Activated T-cell treated with anti-CD3 and anti-CD28 coated beads, Interleukin-2, amount 50 U/mL, for 48 hours (primary cell): ENCODE measurements around the gene ADGRD2.

Experiments
- DNase-seq, 2 experiments: peaks; one replicate each; pipeline ENCODE4 v3.0.0-alpha.2; 2020

The ADGRD2 gene

DNA sequence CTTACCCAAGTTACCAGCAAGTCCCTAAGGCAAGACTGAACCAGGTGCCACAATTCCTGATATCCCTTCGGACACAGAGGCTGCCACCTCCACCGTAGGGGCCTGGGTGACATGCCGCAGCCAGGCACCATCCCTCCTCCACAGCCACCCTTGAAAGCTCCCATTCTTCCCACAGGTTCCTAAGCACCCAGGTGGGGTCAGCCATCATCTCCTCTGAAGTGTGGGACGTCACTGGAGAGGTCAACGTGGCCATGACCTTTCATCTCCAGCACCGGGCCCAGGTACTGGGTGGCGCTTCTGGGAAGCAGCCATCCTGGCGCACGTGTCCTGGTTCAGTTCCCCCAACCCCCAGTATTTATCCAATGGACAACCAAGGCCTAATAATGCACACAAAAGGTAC lies 8.2 kb downstream of the ADGRD2 start:
- DNase-seq: no peak

DNA sequence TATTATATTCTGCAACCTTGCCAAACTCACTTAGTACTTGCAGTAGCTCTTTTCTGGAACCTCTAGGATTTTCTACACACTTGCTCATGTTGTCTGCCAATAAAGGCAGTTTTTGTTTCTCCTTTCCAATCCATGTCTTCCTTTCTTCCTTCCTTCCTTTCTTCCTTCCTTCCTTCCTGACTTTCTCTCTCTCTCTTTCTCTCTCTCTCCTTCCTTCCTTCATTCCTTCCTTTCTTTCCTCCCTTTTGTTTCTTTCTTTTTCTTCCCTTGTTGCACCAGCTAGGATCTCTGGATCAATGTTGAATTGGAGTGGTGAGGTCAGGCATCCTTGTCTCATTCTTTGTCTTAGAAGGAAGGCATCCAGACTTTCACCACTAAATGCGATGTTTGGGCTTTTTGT lies 12.5 kb downstream of the ADGRD2 start:
- no peak for DNase-seq

DNA sequence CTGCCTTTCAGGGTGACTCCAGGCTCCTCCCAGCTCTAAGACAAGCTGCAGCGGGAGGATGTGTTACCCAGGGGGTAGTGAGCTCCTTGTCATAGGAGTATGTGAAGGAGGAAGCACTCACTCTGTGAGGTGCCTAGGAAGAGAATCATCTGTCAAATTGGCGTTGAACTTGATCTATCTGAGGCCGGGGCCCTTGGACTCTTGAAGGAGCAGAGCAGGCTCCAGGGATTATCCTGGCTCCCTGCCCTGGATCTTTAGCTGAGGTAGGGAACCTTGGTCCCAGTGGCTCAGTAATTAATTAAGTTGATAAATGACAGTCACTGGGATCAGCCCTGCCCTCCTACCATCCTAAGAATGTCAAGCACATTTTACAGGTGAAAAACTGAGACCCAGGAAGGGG lies 15.5 kb downstream of the ADGRD2 start:
- no peak for DNase-seq

GRCh38 chr9:124467410-124468060 lies 17.3 kb downstream of the ADGRD2 start:
- no peak for DNase-seq

DNA sequence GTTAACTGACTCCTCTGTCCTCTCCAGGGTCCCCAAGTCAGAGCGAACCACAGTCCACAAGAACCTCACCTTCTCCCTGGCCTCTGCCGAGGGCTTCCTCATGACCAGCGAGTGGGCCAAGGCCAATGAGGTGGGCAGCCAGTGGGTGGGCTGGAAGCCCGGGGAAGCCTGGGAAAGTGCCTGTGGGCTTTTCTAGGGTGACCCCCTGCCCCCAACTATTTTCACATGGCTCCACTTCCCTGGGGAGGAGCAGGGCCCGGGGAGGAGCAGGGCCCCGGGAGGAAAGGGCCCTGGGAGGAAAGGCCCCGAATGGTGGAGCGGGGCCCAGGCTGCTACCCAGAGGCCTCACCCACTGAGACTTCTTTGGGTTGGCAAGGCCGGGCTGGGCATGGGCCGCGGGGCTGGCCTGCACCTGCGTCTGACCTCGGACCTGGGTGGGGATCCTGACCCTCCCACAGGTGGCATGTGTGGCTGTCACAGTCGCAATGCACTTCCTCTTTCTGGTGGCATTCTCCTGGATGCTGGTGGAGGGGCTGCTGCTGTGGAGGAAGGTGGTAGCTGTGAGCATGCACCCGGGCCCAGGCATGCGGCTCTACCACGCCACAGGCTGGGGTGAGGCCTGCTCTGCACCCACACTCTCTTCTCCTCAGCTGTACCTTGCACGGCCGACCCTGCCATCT lies 17.9 kb downstream of the ADGRD2 start:
- DNase-seq: no peak

- DNase-seq: no peak
These were observed 19.0 kb downstream of the ADGRD2 start for GRCh38 chr9:124469011-124469832.

GRCh38 chr9:124470306-124470705 lies 20.1 kb downstream of the ADGRD2 start:
- no peak for DNase-seq

DNA sequence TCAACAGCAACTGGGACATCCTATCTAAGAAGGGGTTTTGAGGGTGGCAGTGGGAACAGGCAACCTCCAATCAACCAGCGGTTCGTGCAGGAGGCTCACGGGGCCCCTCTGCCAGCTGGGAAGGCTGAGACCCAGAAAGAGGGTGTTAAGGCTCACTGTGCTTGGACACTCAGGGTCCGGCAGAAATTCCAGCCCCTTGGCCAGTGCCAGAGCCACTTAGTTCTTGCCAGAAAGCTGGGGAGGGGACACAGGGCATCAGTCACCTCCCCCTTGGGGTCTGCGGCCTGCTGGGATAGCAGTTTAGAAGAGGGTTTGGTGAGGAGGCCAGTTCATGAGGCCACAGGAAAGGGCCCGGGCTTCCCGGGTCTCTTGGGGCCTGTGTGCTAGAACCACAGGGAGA lies 20.5 kb downstream of the ADGRD2 start:
- no peak for DNase-seq

- DNase-seq: no peak
These were observed 21.5 kb downstream of the ADGRD2 start for GRCh38 chr9:124471761-124472160.

DNA sequence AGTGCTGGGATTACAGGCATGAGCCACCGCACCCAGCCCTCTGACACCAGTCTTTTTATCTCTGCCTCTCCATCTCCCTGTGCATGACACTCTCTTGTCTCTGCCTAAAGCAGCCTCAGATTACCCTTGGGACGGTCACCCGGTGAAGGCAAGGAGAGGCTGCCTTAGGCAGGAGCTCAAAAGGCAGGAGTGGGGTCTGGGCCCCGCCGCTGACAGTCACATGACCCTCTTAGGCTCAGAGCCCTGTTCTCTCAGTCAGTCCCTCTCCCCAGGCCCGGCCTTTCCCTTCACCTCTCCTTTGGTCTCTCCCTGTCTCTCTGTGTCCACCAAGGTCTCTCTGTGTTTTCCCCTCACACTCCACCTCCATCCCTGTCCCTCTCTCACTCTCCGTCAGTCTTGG lies 22.5 kb downstream of the ADGRD2 start:
- no peak for DNase-seq

GRCh38 chr9:124473310-124473709 lies 23.1 kb downstream of the ADGRD2 start:
- DNase-seq: no peak

DNA sequence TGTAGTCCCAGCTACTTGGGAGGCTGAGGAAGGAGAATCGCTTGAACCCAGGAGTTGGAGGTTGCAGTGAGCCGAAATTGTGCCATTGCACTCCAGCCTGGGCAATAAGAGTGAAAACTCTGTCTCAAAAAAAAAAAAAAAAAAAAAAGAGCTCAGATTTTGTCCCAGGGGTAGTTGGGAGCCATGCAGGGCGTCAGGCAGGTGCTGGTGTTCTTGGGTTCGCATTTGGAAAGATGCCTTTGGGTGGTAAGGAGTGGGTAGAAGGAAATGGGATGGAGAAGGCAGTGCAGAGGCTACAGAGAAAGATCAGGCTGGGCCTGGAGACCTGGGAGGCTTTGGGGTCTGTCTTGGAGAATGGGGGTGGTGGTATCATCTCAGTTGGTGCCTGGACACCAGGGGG lies 23.9 kb downstream of the ADGRD2 start:
- DNase-seq: no peak

DNA sequence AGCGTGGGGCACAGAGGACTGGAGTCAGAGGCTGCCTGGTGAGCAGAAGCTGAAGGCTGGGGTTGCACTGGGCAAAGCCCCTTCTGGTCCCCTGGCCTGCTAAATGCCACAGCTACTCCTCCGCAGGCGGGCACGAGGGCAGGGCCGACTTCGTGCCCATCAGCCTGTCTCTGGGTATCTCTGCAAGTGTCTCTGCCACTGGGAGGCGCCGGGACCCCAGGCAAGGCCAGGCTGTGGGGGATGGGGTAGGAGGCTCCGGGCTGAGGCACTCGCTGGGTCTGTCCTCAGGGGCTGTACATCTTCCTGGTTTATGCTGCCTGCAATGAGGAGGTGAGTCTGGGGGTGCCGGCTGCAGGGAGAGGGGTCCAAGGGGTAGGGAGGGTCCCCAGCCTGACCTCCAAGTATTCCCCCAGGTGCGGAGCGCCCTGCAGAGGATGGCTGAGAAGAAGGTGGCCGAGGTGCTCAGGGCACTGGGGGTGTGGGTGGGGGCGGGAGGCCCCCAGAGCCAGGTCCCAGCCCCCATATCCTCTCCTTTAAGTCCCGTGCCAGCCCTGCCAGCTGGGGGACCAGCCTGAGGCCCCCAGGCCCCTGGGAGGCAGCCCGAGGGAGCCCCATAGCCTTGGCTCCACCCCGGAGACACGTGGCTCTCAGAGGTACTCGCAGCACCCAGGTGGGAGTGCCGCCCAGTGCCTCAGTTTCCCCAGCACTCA lies 25.1 kb downstream of the ADGRD2 start:
- no peak for DNase-seq

GRCh38 chr9:124475868-124476690 lies 25.8 kb downstream of the ADGRD2 start:
- no peak for DNase-seq

- no peak for DNase-seq
These were observed 27.0 kb downstream of the ADGRD2 start for GRCh38 chr9:124477211-124477647.

- no peak for DNase-seq
These were observed 27.5 kb downstream of the ADGRD2 start for GRCh38 chr9:124477648-124478285.

DNA sequence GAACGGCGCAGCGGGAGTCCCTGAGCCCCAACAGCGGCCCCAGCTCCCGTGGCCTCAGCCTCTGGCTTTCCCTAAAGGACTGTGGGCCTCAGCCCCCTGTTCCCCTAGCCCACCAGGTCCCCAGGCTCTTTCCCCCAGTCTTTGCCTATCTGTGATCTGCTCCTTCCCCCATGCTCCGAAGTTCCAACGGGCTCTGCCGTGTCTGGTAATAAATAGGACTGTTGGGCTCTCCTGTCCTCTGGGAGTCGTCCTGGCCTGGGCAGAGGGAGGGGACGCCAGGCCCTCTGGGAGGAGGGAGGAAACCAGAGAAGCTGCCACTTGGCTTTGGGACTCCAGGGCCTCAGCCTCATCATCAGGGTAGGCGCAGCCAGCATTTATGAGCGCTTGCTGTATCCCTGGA lies 28.1 kb downstream of the ADGRD2 start:
- DNase-seq: no peak

DNA sequence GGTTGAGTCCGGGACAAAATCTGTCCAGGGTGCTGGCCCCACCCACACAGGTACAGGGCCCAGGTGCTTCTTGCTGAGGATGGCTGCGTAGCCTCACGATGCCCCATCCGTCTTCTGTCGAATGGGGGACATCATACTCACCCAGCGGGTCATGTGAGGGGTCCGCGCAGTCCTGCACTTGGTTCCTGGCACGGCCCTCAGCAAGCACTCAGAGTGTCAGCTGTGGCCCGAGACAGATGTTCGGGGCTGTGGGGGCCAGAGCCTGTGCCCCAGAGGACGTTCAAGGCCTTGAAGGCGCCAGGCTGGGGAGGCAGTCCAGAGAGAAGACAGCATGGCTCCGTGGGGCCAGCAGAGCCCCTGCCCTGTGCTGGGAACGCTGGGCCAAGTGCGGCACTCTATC lies 29.1 kb downstream of the ADGRD2 start:
- DNase-seq: no peak

- DNase-seq: no peak
These were observed 29.8 kb downstream of the ADGRD2 start for GRCh38 chr9:124479947-124480620.

DNA sequence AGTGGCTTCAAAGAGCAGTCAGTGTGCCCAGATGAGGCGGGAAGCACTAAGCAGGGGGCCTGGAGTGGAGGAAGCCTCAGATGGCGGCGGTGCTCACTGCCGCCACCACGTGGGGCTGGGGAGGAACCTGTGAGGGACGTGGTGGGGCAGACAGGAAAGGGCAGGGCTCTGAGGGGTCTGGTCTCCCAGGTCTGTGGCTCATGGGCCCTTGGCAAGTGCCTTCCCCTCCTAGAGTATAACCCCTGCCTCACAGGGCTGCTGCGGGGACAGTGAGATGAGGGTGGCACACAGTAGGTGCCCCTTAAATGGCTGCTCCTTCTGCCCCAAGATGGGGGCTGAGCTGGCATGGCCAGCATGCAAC lies 30.4 kb downstream of the ADGRD2 start:
- no peak for DNase-seq

- no peak for DNase-seq
These were observed 30.9 kb downstream of the ADGRD2 start for GRCh38 chr9:124481115-124481514.
